ENCODE data around the gene HERC3.

Gene HERC3

GRCh38 chr4:88752076-88752463 lies 159.8 kb downstream of the HERC3 start:
- no peak for DNase-seq

GRCh38 chr4:88752754-88753153 lies 160.5 kb downstream of the HERC3 start:
- no peak for DNase-seq

- DNase-seq, result no peak
These were observed 161.6 kb downstream of the HERC3 start for GRCh38 chr4:88753658-88754571.

- no peak for DNase-seq
These were observed 162.5 kb downstream of the HERC3 start for GRCh38 chr4:88754796-88755195.

- DNase-seq, result no peak
These were observed 163.2 kb downstream of the HERC3 start for GRCh38 chr4:88755454-88755853.

DNA sequence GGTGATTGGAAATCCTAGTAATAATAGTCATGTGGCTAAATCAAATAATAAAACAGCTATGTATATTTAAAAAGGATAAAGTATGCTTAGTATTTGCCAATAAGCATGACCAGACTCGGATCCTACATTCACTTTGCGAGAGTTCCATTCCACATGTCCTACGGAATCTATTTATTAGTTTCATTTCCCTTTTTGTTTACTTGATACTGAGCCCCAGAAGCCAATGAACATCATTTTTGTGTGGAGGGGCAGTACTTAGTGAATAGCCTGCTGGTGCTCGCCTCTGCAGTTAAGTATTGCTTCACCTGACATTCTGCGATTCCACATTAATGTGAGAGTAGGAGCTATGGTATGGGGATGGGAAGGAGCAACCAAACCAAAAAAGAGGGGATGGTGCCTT lies 163.9 kb downstream of the HERC3 start:
- DNase-seq, result no peak

- no peak for DNase-seq
These were observed 164.8 kb downstream of the HERC3 start for GRCh38 chr4:88757067-88757466.

- no peak for DNase-seq
These were observed 165.5 kb downstream of the HERC3 start for GRCh38 chr4:88757776-88758175.
